Liver (tissue), 9 donors: ENCODE results near the gene ZNF471. TPM values are rescaled to one million over a fixed set of nuclear protein-coding genes. Genes with fewer than 3 reads are reported as not detected.

ENCODE experiments used
- DNase-seq: peaks from one replicate; pipeline ENCODE4 v3.0.0-alpha.2; 2017; ENCODE audit warnings: low spot score
- H3K27ac ChIP-seq, 2 donors: one replicate each; pipeline ENCODE4 v1.7.0; 2013; ENCODE audit warnings: inconsistent platforms in 2 of 2, low read length in 2 of 2, control low read depth in 1 of 2, low read depth in 1 of 2, mild to moderate bottlenecking in 1 of 2
- H3K27me3 ChIP-seq, 4 donors: one replicate each; pipeline versions ENCODE4 v1.6.1 to v1.7.0; 2013; ENCODE audit warnings: low read length in 3 of 4, inconsistent platforms in 1 of 4, mild to moderate bottlenecking in 1 of 4, moderate library complexity in 1 of 4; ENCODE audit not compliant: control insufficient read depth in 4 of 4, insufficient read depth in 4 of 4
- H3K36me3 ChIP-seq, 4 donors: one replicate each; pipeline versions ENCODE4 v1.6.1 to v1.7.0; 2013; ENCODE audit warnings: low read length in 3 of 4, mild to moderate bottlenecking in 3 of 4, low read depth in 1 of 4, moderate library complexity in 1 of 4; ENCODE audit not compliant: control insufficient read depth in 4 of 4, insufficient read depth in 3 of 4
- H3K4me1 ChIP-seq, 4 donors: one replicate each; pipeline versions ENCODE4 v1.6.1 to v1.7.0; 2013; ENCODE audit warnings: low read length in 3 of 4, mild to moderate bottlenecking in 3 of 4, moderate library complexity in 1 of 4; ENCODE audit not compliant: control insufficient read depth in 4 of 4, insufficient read depth in 4 of 4
- H3K4me3 ChIP-seq, 3 donors: one replicate each; pipeline versions ENCODE4 v1.6.1 to v1.7.0; 2013; ENCODE audit warnings: low read length in 3 of 3, control low read depth in 1 of 3, low read depth in 1 of 3, mild to moderate bottlenecking in 1 of 3
- H3K9ac ChIP-seq, 2 donors: one replicate each; pipeline ENCODE4 v1.7.0; 2013; ENCODE audit warnings: low read length in 2 of 2, mild to moderate bottlenecking in 2 of 2, moderate library complexity in 2 of 2, control low read depth in 1 of 2, low read depth in 1 of 2
- H3K9me3 ChIP-seq, 4 donors: one replicate each; pipeline versions ENCODE4 v1.6.1 to v1.7.0; 2013; ENCODE audit warnings: low read length in 3 of 4; ENCODE audit not compliant: control insufficient read depth in 4 of 4
- GABPA ChIP-seq, 2 donors: IDR thresholded peaks in 1 of 2; conservative IDR thresholded peaks in 1 of 2; 2 replicates each; pipeline ENCODE4 v1.6.1; 2016; ENCODE audit warnings: antibody characterized with exemption in 2 of 2, mild to moderate bottlenecking in 1 of 2, moderate library complexity in 1 of 2
- HNF4G ChIP-seq: IDR thresholded peaks from 2 replicates; pipeline ENCODE4 v1.6.1; 2016; ENCODE audit warnings: antibody characterized with exemption
- JUND ChIP-seq, 2 donors: IDR thresholded peaks; 2 replicates each; pipeline ENCODE4 v1.6.1; 2016; ENCODE audit warnings: antibody characterized with exemption in 2 of 2
- RXRA ChIP-seq, 2 donors: IDR thresholded peaks; 2 replicates each; pipeline ENCODE4 v1.6.1; 2017 to 2018; ENCODE audit warnings: antibody characterized with exemption in 2 of 2, mild to moderate bottlenecking in 1 of 2
- WGBS: extraction: QIAGEN DNeasy Blood & Tissue Kit; methylation state at CpG from one replicate; pipeline ENCODE4 v1.1.7; 2013; 5-methylcytosine and 5-hydroxymethylcytosine counted together
- polyA plus RNA-seq, 2 donors: library from polyadenylated mRNA; stranded (reverse) in 1 of 2; unstranded in 1 of 2; fragments of 200-250 nt in 1 of 2; fragments of >200 nt in 1 of 2; fragmentation: Nextera tagmentation in 1 of 2; extraction: Ambion mirVana in 1 of 2; gene quantifications; one replicate each; pipeline versions ENCODE4 v1.2.1 to v1.2.3, GENCODE V29; 2013 to 2015
- total RNA-seq, 2 donors: library from RNA; depleted of rRNA; stranded (reverse); fragments of >200 nt; gene quantifications; one replicate each; pipeline ENCODE4 v1.2.3, GENCODE V29; 2014
- TF ChIP-seq, protein P1 (sequence below): fragments of 150-350 bp; IDR thresholded peaks from 2 replicates; pipeline ENCODE4 v1.5.1; 2017; ENCODE audit warnings: improper control_type of control experiment, low read depth, low read length; ENCODE audit not compliant: missing input control
- TF ChIP-seq, protein P2 (sequence below): IDR thresholded peaks from 2 replicates; pipeline ENCODE4 v1.6.1; 2016; ENCODE audit warnings: antibody characterized with exemption
- TF ChIP-seq, protein P3 (sequence below): IDR thresholded peaks from 2 replicates; pipeline ENCODE4 v1.6.1; 2016; ENCODE audit warnings: antibody characterized with exemption, mild to moderate bottlenecking
- TF ChIP-seq, protein P4 (sequence below): IDR thresholded peaks from 2 replicates; pipeline ENCODE4 v1.6.1; 2016; ENCODE audit warnings: antibody characterized with exemption
- donor health status: healthy.
- donor health status: healthy.
- donor health status: healthy.
- donor health status: healthy.
- donor health status: healthy.

ZNF471 gene
- total and polyA plus RNA-seq, 4 donors, result 0.77 to 2.3 (median 0.96) TPM

DNA sequence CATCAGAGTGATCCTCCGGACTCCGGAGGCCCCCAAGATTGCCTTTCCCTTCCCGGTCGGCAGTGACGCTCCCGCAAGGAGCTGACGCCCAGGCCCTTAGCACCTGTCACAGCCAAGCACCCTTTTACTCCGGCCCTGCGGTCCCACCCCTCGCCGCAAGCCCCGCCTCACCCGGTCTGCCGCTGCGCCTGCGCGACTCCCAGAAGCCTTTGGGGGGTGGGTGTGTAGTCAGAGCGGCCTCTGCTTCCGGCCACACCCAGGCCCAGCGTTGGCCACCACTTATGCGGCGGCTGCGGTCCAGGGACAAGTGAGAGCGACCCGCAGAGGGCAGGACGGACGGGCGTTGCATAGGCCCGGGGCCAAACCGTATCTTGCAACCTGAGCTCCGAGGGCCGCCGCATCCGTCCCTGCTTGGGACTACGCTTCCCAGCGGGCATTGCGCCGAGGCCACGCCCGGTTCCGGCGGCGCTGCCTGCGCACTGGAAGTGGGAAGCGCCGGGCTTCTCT lies 30.7 kb downstream of the ZNF471 start:
- peak overlapping the region; percentile 43 to 66 (median 57) for H3K4me3 ChIP-seq
- peak; percentile 31 to 83 for TF ChIP-seq GABPA (IDR thresholded peaks at IDR 0.05 in 1 of 2, conservative IDR thresholded peaks at IDR 0.05 in 1 of 2)
- TF ChIP-seq, protein P1, sequence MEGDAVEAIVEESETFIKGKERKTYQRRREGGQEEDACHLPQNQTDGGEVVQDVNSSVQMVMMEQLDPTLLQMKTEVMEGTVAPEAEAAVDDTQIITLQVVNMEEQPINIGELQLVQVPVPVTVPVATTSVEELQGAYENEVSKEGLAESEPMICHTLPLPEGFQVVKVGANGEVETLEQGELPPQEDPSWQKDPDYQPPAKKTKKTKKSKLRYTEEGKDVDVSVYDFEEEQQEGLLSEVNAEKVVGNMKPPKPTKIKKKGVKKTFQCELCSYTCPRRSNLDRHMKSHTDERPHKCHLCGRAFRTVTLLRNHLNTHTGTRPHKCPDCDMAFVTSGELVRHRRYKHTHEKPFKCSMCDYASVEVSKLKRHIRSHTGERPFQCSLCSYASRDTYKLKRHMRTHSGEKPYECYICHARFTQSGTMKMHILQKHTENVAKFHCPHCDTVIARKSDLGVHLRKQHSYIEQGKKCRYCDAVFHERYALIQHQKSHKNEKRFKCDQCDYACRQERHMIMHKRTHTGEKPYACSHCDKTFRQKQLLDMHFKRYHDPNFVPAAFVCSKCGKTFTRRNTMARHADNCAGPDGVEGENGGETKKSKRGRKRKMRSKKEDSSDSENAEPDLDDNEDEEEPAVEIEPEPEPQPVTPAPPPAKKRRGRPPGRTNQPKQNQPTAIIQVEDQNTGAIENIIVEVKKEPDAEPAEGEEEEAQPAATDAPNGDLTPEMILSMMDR, result peak; percentile 2
- TF ChIP-seq, protein P2, sequence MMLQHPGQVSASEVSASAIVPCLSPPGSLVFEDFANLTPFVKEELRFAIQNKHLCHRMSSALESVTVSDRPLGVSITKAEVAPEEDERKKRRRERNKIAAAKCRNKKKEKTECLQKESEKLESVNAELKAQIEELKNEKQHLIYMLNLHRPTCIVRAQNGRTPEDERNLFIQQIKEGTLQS, result no peak
- peaks cover 0 to 4% (median 0%) of the 10 kb centered on the region in 4 donors for H3K4me1 ChIP-seq
- no peaks in the 10 kb centered on the region for H3K27me3 ChIP-seq
- H3K9ac ChIP-seq, result no peak overlapping the region
- peak overlapping the region; percentile 65 to 84 for H3K27ac ChIP-seq
- H3K36me3 ChIP-seq, result peaks cover 0 to 4% (median 2%) of the 10 kb centered on the region in 4 donors
- H3K9me3 ChIP-seq, result peaks cover 35 to 73% (median 61%) of the 10 kb centered on the region in 4 donors
- peak; percentile 79 for DNase-seq
- WGBS, result 3% methylated on average over 46 of the region's 46 CpGs

DNA sequence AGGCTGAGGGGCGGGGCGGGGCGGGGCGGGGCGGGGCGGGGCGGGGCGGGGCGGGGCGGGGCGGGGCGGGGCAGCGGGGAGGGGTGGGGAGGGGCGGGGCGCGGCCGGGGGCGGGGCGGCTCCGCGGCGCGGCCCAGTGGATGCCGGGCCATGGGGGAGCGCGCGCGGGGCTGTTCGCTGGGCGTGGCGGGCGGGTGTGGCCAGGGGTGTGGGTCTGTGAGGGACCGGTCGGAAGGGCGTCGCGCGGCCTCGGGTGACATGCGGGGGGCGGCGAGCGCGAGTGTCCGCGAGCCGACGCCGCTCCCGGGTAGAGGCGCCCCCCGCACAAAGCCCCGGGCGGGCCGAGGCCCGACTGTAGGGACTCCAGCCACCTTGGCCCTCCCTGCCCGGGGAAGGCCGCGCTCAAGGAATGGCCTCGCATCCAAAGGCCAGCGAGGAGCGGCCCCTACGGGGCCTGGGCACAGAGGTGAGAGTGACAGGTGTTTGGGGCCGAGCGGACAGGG lies 31.2 kb downstream of the ZNF471 start, which contains the start of gene ZFP28:
Gene ZFP28 (plus strand): TSS at position 188 of the 503 bp plus-strand sequence. CDS start 71 bp downstream, at position 259.
- DNase-seq, result peak; percentile 67
- Histone ChIP-seq H3K4me1 (peaks cover 0 to 4% (median 0%) of the 10 kb centered on the region in 4 donors), H3K9me3 (peaks cover 31 to 71% (median 61%) of the 10 kb centered on the region in 4 donors), H3K27me3 (no peaks in the 10 kb centered on the region), H3K4me3 (peak within 1 kb of the TSS; percentile 43 to 66 (median 66)), H3K27ac (peak within 1 kb of the TSS; percentile 65 to 84), H3K9ac (no peak within 1 kb of the TSS), H3K36me3 (peaks cover 0 to 4% (median 2%) of the 10 kb centered on the region in 4 donors)
- WGBS, result 7% methylated on average over 53 of the region's 65 CpGs
- TF ChIP-seq, protein P3, sequence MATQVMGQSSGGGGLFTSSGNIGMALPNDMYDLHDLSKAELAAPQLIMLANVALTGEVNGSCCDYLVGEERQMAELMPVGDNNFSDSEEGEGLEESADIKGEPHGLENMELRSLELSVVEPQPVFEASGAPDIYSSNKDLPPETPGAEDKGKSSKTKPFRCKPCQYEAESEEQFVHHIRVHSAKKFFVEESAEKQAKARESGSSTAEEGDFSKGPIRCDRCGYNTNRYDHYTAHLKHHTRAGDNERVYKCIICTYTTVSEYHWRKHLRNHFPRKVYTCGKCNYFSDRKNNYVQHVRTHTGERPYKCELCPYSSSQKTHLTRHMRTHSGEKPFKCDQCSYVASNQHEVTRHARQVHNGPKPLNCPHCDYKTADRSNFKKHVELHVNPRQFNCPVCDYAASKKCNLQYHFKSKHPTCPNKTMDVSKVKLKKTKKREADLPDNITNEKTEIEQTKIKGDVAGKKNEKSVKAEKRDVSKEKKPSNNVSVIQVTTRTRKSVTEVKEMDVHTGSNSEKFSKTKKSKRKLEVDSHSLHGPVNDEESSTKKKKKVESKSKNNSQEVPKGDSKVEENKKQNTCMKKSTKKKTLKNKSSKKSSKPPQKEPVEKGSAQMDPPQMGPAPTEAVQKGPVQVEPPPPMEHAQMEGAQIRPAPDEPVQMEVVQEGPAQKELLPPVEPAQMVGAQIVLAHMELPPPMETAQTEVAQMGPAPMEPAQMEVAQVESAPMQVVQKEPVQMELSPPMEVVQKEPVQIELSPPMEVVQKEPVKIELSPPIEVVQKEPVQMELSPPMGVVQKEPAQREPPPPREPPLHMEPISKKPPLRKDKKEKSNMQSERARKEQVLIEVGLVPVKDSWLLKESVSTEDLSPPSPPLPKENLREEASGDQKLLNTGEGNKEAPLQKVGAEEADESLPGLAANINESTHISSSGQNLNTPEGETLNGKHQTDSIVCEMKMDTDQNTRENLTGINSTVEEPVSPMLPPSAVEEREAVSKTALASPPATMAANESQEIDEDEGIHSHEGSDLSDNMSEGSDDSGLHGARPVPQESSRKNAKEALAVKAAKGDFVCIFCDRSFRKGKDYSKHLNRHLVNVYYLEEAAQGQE, result no peak
- TF ChIP-seq, protein P4, sequence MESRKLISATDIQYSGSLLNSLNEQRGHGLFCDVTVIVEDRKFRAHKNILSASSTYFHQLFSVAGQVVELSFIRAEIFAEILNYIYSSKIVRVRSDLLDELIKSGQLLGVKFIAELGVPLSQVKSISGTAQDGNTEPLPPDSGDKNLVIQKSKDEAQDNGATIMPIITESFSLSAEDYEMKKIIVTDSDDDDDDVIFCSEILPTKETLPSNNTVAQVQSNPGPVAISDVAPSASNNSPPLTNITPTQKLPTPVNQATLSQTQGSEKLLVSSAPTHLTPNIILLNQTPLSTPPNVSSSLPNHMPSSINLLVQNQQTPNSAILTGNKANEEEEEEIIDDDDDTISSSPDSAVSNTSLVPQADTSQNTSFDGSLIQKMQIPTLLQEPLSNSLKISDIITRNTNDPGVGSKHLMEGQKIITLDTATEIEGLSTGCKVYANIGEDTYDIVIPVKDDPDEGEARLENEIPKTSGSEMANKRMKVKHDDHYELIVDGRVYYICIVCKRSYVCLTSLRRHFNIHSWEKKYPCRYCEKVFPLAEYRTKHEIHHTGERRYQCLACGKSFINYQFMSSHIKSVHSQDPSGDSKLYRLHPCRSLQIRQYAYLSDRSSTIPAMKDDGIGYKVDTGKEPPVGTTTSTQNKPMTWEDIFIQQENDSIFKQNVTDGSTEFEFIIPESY, result no peak
- TF ChIP-seq HNF4G, result no peak
- TF ChIP-seq, protein P2, result no peak
- no peak for TF ChIP-seq RXRA (IDR thresholded peaks at IDR 0.05)
- no peak for TF ChIP-seq JUND (IDR thresholded peaks at IDR 0.05)
